ENCODE data around the gene TMC8.

DNA sequence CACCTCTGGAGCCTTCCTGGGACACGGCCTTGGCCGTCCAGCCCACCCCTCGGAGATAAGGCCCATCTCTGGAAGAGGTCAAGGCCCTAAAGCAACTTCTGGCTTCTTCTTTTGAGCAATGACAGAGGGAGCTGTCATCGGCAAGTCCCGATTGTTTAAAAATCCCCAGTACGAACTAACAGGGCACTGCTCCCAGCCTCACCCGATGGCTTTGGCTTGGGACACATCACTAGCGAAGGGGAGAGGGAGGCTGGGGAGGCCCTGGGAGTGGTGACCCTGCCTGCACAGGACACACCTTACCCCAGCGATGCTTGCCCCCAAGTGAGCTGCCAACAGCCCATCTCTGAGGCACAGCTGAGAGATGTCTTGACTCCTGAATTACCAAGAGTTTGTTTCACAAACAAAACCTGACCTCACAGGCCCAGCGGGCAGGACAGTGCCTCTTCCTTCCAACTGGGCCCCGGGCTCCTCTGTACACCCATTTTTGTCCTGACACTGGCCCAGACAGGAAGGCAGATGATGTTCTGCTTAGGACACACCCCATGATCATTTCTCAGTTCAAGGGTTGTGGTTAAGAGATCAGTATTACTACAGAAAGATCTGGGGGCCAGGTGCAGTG lies 42.6 kb downstream of the TMC8 start:
- TF ChIP-seq, protein P1, sequence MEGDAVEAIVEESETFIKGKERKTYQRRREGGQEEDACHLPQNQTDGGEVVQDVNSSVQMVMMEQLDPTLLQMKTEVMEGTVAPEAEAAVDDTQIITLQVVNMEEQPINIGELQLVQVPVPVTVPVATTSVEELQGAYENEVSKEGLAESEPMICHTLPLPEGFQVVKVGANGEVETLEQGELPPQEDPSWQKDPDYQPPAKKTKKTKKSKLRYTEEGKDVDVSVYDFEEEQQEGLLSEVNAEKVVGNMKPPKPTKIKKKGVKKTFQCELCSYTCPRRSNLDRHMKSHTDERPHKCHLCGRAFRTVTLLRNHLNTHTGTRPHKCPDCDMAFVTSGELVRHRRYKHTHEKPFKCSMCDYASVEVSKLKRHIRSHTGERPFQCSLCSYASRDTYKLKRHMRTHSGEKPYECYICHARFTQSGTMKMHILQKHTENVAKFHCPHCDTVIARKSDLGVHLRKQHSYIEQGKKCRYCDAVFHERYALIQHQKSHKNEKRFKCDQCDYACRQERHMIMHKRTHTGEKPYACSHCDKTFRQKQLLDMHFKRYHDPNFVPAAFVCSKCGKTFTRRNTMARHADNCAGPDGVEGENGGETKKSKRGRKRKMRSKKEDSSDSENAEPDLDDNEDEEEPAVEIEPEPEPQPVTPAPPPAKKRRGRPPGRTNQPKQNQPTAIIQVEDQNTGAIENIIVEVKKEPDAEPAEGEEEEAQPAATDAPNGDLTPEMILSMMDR (IDR thresholded peaks at IDR 0.05; ENCODE audit: extremely low read depth in 1 of 2, insufficient read depth in 1 of 2, low read depth in 1 of 2, low read length in 2 of 2): no peak
- TF ChIP-seq JUN (IDR thresholded peaks at IDR 0.05; ENCODE audit: borderline replicate concordance, insufficient read depth, insufficient read length, low read depth) (no peak), GATA2 (IDR thresholded peaks at IDR 0.05; ENCODE audit: insufficient read depth, insufficient read length, low read depth, low read length) (no peak)
